Renal cortical epithelial cell (primary cell): ENCODE measurements around the gene ALPI. TPM values are rescaled to one million over a fixed set of nuclear protein-coding genes. Genes with fewer than 3 reads are reported as not detected.
A peak's percentile ranks its signal among the peaks of the same experiment; 100 is the strongest.

Experiments used
- DNase-seq: peaks from one replicate; pipeline ENCODE4 v3.0.0-alpha.2; 2011; ENCODE audit warnings: low read depth
- total RNA-seq: library from RNA; depleted of rRNA; stranded (reverse); fragments of >200 nt; gene quantifications from 2 replicates; pipeline ENCODE4 v1.2.3, GENCODE V29; 2014

Gene ALPI
- total RNA-seq, 1 donor from 2014 or later, result not detected

DNA sequence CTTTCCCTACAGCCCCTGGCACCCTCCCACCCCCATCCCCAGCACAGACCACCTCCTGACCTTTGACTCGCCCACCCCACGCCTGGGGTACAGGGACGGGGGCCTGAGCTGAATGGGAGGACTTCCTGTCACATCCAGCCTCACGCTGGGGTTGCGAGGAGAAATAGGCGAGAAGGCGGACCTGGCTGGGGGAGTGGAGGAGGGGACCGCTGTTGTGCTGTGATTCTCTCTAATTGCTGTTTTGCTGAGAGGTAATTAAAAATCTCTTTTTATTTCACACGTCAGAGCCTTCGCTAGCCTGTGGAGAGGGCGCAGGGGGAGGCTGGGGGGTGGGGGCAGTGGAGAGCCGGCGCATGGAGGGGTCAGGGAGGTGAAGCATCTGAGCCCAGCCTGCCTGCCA lies 41.4 kb downstream of the ALPI start:
- DNase-seq, result no peak

DNA sequence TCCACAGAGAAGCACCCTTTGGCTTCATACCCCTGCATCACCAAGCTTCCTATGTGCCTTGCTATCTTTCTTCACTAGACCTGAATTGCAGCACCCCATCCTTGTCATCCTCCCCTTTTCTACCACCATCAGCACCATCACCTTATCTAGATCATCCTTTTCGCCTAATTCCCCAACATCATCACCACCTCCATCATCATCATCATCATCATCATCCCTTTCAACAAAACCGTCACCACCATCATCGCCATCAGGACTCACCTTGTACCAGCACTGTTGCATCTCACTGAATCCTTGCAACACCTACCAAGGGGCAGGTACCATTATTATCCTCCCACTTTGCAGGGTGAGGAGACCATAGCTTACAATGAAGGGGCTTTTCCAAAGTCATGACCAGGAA lies 42.5 kb downstream of the ALPI start:
- no peak for DNase-seq

DNA sequence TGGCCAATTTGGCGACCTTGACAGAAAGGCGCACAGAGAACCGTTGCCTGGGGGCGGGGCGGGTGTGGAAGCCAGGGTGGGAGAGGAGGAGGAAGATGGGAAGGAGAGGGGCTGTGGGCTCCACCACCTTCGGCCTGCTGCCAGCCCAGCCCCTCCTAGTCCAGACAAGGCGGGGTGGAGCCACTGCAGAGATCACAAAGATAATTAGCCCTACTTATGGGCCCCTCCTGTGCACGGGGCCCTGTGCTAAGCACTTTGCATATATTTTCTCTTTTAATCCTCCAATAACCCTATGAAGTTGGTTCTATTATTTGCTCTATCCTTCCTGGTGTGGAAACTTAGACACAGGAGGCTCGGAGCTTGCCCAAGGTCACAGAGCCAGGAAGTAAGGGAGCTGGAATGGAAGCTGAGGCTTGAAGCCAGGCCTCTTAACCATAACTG lies 45.4 kb downstream of the ALPI start:
- DNase-seq, result no peak

DNA sequence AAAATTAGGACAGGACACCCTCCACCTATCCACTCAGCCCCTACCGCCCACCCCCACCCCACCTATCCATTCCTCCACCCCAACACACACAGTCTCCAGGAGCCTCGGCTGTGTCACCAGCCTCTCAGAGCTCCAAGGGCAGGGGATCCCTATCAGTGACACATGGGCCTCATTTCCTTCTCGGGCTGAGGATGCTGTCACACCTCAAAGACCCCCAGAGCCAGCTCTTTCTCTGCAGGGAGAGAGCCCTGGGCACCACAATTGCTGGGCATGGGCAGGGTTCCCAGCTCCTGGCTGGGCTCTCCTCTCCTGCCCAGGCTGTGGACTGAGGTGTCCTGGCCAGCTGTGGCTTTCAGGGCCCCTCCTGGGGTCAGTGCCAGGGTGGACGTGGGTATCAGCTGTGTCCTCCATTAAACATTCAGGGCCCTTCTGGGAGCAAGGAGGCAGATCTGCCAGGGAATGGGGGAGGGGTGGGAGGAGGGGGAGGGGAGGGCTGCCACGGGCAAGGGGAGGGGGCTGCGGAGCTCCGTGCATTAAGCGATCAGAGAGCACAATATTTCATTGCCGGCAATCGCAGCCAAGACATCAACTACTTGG lies 45.9 kb downstream of the ALPI start:
- no peak for DNase-seq

DNA sequence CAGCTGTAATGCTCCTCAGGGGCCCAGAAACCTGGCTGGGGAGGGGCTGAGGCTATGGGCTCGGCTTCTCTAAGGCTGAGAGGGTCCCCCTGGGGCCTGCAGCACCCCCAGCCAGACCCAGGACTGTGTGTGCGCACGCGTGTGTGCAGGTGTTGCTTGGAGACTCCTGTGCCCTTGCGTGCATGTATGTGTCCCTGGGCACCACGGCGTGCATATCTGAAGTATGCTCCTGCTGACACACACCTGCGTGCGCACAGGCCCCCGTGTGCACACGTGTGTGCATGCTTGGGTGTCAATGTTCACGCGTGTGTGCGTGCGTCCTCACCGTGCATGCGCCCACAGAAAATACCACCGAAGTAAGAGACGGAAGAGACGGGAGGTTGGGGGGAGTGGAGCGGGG lies 46.6 kb downstream of the ALPI start:
- no peak for DNase-seq

DNA sequence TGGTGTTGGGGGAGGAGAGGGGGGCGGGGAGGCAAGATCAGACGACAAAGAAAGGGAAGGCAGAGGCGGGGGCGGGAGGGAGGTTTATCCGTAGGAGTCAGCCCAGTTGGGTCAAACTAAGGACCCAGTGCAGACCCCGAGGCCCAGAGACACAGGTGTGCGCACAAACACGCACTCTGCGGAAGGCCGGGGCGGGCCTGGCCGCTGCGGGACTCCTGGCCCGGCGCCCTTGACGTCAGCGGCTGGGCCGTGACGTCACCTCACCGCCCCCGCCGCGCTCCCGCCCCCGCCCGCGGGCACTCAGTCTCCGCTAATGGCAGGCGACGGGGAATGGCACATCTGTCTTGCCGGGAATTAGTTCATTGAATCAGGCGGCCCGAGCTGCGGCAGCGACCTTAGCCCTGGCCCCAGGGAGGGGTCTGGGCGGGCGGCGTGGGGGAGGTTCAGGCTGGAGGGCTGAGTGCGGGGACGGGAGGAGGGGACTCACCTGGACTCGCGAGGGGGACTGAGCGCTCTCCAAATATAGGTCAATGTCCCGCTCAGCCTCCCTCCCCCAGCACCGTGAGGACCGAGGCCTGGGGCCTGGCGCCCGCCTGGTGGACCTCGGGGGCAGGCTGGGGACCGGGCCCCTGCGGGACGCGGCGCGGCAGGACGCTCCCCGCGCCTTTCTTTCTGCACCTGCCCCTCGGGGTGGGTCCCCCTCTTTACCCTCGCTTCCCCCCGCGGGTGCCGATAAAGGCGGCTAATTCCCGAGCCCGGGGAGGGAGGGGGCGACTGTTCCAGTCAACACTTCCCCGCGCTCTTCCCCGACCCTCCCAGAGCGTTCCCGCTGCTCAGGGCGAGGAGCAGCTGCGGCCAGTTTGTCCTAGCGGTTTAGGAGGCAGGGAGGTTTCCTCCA lies 47.2 kb downstream of the ALPI start:
- no peak for DNase-seq

DNA sequence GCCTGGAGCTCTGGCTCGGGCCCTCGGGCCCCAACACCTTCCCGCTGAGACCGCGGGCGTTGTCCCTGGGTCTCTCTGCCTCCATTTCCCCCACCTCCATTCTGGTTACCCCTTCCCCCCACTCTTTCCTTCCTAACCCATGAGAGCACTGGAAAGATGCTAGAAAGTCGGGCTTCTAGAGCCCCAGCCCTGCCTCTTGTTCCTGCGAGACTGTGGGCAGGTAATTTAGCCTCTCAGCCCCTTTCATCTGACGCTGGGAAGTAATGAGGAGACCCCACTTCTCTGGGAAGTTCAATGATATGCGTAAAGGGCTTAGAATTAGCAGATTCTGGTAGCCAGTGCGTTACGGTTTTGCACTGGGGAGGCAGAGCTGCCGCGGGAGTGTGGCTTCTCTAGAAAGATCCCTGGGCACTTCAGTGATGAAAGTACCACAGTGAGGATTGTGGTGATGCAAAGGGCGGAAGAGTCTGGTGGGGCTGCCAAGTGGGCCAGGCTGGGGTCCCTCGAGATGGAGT lies 47.9 kb downstream of the ALPI start:
- no peak for DNase-seq

DNA sequence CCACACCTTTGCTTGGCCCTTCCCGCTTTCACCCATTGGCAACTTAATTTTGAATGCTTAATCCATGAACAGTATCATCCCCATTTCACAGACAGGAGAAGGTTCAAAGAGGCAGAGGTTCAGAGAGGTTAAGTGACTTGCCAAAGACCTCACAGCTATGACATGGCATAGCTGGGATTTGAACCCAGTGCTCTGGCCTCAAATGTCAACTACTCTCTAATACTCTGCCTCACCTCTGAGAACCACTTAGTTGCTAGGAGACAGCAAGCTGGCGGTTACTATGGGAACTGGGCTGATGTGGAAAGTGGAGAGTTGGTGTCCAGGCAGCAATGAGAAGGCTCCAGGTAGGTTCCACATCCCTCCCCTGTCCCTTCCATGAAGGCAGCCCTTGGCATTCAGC lies 48.5 kb downstream of the ALPI start:
- peak; percentile 6 for DNase-seq

DNA sequence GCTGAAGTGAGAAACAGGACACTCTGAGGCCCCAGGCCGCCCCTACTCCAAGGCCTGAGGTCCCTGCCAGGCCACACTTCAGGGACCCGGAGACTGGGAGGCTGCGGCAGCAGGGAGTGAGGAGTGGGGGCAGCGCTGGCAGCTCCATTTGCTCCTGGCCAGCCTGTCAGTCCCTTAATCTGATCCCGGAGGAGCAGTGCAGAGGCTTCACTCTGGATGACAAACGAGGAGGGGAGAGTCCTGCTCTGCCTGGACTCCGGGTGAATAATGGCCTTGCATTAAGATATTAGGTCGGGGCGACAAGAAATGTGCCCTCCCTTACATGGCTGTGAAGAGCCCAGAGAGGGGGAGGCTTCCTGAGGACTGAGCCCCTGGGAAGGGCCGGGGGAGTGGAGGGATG lies 49.9 kb downstream of the ALPI start:
- no peak for DNase-seq

DNA sequence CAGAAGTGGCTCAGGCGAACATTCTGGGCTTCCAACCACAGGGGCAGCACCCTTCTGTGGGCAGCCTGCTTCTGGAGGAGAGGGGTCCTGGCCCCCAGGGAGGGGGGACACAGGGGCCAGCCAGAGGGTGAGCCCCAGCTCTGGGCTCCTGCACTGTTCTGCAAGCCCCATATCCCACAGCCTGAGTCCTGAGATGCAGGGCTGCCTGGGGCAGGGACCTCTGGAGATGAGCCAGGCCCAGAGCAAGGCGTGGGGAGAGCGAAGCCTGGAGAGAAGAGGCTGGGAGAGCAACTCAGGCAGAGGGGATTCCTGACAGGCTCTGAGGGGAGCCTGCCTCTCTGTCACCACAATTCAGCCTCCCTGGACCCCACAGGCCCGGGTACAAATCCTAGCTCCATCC lies 50.8 kb downstream of the ALPI start:
- DNase-seq, result no peak

DNA sequence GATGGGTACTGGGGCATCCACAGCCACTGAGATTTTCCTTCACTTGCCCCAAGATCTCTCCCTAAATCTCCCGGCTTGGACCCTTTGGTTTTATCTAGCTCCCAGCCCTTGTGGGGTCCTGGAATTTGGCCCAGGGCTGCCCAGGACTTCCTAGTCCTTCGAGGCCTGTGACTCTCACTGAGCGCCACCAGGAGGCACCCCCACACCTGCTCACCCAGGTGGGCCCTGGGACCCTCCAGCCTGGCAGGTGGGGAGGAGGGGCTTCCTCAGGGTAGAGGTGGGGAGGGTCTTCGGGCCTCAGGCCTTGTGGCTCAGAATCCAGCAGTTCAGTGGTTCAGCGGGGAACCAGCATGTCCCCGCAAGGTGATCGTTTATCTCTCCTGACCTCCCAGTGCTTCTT lies 52.3 kb downstream of the ALPI start:
- no peak for DNase-seq

Other genes starting within 250 kb of the ALPI start
- gene ALPP, start 77.4 kb upstream of the ALPI start, total RNA-seq, result not detected in 2 replicates
- not detected in 2 replicates for gene ALPG, start 49.3 kb upstream of the ALPI start, total RNA-seq
- gene ECEL1, start 31.7 kb downstream of the ALPI start, total RNA-seq, result 0.65 TPM in 1 of 2 replicates, not detected in the other
- not detected in 2 replicates for gene PRSS56, start 64.2 kb downstream of the ALPI start, total RNA-seq
- gene CHRND, start 70.0 kb downstream of the ALPI start, total RNA-seq, result not detected in 2 replicates
- gene CHRNG, start 83.5 kb downstream of the ALPI start, total RNA-seq, result not detected in 2 replicates
- 2.3 and 3.4 TPM in 2 replicates for gene TIGD1, start 94.4 kb downstream of the ALPI start, total RNA-seq
- 60.0 and 179 TPM in 2 replicates for gene EIF4E2, start 94.5 kb downstream of the ALPI start, total RNA-seq
- 7.5 and 26.9 TPM in 2 replicates for gene EFHD1, start 177.5 kb downstream of the ALPI start, total RNA-seq
- gene GIGYF2, start 241.2 kb downstream of the ALPI start, total RNA-seq, result 33.7 and 70.3 TPM in 2 replicates